Fibroblast of skin of scalp (primary cell): ENCODE results near the gene PTPRN2.

Experiments
- DNase-seq: peaks from one replicate; pipeline ENCODE4 v3.0.0-alpha.2; 2013

The PTPRN2 gene

GRCh38 chr7:158077934-158078910, 509.4 kb downstream of the PTPRN2 start:
- no peak for DNase-seq

DNA sequence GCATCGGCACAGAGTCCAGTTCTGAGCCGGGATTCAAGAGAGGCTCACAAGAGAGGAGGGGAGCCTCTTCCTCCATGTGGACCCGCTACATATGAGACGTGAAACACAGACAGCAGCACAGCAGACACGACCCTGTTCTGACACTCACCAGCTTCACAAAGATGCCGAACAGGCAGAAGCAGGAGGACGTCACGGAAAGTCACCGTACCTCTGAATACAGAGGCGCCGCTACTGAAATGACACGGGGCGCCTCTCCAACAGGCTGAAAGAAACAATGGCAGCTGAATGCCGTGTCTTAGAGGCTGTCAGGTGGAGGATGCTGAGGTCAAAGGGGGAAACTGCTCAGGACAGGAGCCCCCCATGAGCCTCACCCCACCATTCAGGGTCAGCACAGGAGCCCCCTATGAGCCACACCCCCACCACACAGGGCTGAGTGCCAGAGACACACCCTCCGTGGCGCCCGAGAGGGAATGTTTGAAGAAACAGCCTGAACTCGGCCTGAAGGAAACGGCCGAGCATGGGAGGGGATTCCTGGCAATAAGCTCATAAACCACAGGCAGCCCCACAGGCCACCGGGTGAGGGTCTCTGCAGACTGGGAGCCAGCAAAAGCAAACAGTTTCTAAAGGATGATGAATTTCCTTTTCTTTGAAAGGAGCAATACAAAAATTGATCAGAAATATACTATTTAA, 510.3 kb downstream of the PTPRN2 start:
- no peak for DNase-seq

DNA sequence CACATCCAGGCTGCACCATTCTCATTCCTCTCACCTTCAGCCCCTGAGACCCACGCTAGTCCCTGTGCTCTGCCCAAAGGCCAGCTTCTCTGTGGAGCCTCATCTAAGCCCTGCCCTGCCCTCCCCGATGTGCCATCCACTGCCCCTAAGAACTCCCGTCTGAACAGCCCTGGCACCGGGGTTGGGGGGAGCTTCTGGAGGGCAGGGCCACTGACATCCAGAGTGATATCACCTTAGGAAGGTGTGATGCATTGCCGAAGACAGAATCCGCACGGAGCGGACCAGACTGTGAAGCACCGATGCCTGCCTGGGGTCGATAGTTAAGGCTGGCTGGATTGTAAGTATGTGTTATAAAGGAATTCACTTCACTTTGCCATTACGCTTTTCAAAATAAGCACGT, 511.0 kb downstream of the PTPRN2 start:
- no peak for DNase-seq

DNA sequence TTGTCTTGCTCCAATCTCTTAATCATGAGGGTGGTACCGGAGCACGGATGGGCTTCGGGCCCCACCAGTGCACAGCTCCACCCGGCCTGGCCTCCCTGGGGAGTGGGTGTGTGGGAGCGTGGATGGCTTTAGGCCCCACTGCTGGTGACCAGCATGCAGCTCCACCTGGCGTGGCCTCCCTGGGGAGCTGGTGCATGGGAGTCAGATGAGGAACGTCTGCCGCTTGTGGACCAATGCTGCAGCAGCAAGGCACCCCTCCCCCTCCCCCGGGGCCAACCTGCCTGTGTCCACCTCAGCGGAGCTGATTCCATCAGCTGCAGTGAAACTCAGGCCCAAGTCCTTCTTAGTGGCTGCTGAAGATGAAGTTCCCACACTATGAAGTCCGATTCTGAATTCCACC, 511.4 kb downstream of the PTPRN2 start:
- no peak for DNase-seq

- DNase-seq = no peak
Observed at GRCh38 chr7:158075633-158076001, 512.0 kb downstream of the PTPRN2 start.

DNA sequence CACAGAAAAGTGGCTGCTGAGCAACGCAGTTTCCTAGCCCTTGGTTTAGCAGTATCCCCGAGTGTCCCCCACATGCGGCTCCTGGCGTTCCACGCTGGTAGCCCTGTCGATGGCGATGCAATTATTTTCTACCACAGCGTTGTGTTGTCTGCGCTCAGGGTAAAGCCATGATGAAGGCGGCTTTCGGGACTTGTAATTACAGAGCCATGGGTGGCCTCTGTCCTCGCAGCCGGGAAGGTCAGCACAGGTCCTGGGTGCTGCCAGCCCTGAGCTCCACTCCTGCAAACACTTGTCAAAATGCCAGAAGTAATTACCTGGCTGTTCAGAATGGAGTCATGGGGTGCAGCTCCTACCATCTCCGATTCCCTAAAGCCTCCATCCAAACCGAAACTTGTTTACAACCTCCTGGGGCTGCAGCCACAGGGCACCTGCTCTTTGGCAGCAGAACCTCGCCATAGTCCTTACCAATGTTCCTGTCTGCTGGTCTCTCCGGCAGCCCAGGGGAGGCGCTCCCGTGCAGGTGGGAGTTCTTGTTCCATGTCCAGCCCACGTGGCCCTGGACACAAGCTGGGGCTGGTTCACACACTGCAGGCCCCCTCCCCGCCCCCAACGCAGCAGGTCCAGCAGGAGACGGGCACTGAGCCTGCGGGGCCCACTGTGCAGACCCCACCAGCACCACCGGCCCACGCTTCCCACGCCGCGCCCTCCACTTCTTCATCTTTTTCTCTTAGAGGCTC, 512.6 kb downstream of the PTPRN2 start:
- no peak for DNase-seq

- no peak for DNase-seq
Observed at GRCh38 chr7:158073845-158074840, 513.5 kb downstream of the PTPRN2 start.

DNA sequence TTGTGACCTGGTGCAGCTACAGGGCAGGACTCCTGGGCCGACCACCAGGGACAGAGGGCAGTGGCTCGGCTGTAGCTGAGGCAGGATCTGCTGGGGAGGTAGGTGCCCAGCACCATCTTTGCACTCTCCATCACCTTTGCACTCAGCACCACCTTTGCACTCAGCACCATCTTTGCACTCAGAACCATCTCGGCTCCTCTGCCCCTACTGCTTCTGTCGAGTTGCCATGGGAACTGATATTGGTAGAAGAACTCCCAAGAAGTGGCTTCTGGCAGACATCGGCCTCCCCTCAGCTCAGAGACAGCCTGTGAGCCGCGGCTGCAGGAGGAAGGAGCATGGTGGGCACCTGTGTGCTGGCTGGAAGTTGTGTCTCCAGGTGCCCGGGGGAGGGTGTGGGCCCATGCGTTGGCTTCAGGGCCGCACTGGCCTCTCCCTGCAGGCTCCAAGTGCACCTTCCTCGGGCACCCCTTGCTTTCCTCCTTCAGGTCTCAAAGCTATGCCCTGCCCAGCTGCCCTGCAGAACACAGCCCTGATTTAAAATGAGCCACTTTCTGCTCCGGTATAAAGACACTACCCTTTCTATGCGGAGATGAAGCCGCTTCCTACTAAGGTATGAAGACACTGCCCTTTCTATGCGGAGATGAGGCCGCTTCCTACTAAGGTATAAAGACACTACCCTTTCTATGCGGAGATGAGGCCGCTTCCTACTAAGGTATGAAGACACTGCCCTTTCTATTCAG, 514.5 kb downstream of the PTPRN2 start:
- no peak for DNase-seq

GRCh38 chr7:158070222-158070920, 517.3 kb downstream of the PTPRN2 start:
- no peak for DNase-seq

- no peak for DNase-seq
Observed at GRCh38 chr7:158068853-158069252, 518.8 kb downstream of the PTPRN2 start.

DNA sequence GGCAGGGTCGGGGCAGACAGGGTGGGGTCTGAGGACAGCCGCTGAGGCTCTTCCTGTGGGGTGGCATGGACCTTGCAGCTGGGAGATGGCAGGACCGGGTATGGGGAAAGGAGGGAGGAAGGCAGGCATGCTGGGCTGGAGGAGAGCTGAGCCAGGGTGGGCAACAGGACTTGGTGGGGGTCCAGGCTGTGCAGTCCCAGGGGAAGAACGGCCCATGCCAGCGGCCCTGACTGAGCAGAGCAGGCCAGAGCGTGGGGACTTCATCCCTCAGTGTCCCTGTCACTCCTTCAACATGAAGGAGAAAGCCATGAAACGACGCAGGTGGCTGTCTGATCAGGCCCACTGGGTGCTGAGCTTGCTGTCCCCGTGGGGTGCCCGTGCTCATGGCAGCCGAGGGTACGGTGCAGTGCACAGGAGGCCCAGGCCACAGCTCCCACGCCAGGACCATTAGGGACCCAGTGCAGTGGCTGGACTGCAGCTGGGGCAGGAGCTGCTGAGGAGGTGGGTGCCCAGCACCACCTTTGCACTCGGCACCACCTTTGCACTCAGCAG, 519.6 kb downstream of the PTPRN2 start:
- DNase-seq = no peak

GRCh38 chr7:158067219-158067930, 520.2 kb downstream of the PTPRN2 start:
- DNase-seq = no peak

GRCh38 chr7:158066085-158066484, 521.5 kb downstream of the PTPRN2 start:
- DNase-seq = no peak

DNA sequence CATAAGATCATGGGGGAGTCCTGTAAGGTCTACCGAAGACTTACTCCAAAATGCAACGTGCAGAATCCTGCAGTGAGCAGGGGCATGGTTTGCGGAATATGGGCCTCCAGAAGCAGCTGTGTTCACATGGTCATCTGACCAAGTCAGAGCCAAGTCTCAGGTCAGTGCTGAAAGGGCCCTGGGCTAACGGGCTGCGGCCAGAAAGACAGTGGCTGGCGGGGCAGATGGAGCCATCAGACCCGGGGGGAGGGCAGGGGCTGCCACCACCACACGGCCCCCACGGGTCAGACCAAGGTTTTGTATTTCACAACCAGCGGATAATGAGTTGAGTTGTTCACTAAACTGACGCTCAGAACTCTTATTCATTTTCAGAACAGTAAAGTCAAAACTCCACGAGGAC, 522.3 kb downstream of the PTPRN2 start:
- no peak for DNase-seq

GRCh38 chr7:158064631-158065030, 523.0 kb downstream of the PTPRN2 start:
- DNase-seq = no peak

- DNase-seq = no peak
Observed at GRCh38 chr7:158063850-158064610, 523.6 kb downstream of the PTPRN2 start.

DNA sequence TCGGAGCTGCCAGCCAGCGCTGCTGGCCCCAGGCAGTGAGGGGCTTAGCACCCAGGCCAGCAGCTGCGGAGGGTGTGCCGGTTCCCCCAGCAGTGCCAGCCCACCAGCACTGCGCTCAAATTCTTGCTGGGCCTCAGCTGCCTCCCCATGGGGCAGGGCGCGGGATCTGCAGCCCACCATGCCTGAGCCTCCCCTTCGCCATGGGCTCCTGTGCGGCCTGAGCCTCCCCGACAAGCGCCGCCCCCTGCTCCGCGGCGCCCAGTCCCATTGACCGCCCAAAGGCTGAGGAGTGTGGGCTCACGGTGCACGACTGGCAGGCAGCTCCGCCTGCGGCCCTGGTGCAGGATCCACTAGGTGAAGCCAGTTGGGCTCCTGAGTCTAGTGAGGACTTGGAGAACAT, 525.0 kb downstream of the PTPRN2 start:
- no peak for DNase-seq

DNA sequence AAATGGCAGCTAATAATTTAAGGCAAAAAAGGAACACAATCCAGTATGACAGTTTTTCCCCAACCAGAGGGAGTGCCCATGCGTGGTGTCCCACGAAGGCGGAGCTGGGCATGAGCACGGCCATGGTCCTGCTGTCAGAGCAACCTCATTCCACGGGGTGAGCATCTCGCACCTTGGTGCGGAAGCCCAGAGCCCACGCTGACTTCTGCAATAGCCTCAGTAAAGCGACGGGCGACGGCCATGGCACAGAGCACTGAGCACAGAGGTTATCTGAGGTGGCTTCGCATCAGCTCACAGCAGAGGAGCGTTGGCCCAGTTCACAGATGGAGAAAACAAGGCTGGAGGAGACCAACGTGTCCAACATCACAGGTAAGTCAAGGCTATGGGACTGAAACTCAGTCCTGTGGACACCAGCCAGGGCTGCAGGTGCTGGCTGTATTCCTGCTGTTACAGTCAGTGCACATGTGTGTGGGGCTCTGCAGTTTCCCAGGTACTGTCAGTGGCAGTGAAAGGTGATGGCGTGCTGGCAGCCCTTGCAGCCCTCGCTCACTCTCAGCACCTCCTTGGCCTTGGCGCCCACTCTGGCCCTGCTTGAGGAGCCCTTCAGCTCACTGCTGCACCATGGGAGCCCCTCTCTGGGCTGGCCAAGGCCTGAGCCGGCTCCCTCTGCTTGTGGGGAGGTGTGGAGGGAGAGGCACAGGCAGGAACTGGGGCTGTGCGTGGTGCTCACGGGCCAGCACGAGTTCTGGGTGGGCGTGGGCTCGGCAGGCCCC, 525.6 kb downstream of the PTPRN2 start:
- no peak for DNase-seq
